COLO829 (cell line): ENCODE results near the gene FUNDC2.
A peak's percentile ranks its signal among the peaks of the same experiment; 100 is the strongest.

ENCODE experiments used
- DNase-seq: peaks from one replicate; pipeline ENCODE4 v3.0.0; 2012; ENCODE audit warnings: low spot score

The FUNDC2 gene

GRCh38 chrX:155023907-155024833 is 2.5 kb upstream of the FUNDC2 start:
- DNase-seq, result no peak

- no peak for DNase-seq
Observed at GRCh38 chrX:155026420-155026726, 271 bp upstream of the FUNDC2 start.

- DNase-seq, result no peak
Observed at GRCh38 chrX:155027509-155028066, 944 bp downstream of the FUNDC2 start.

- no peak for DNase-seq
Observed at GRCh38 chrX:155028129-155028528, 1.5 kb downstream of the FUNDC2 start.

- no peak for DNase-seq
Observed at GRCh38 chrX:155028877-155029291, 2.2 kb downstream of the FUNDC2 start.

- no peak for DNase-seq
Observed at GRCh38 chrX:155031657-155032056, 5.0 kb downstream of the FUNDC2 start.

GRCh38 chrX:155035688-155036087 is 9.0 kb downstream of the FUNDC2 start:
- DNase-seq, result no peak

- no peak for DNase-seq
Observed at GRCh38 chrX:155046129-155046810, 19.6 kb downstream of the FUNDC2 start.

- DNase-seq, result no peak
Observed at GRCh38 chrX:155046811-155047528, 20.3 kb downstream of the FUNDC2 start.

GRCh38 chrX:155048977-155049619 is 22.5 kb downstream of the FUNDC2 start:
- peak; percentile 53 for DNase-seq

- DNase-seq, result no peak
Observed at GRCh38 chrX:155052738-155053498, 26.3 kb downstream of the FUNDC2 start.

- no peak for DNase-seq
Observed at GRCh38 chrX:155053656-155054055, 27.0 kb downstream of the FUNDC2 start.

GRCh38 chrX:155054255-155054654 is 27.6 kb downstream of the FUNDC2 start:
- DNase-seq, result no peak

GRCh38 chrX:155055494-155055893 is 28.9 kb downstream of the FUNDC2 start:
- DNase-seq, result no peak

GRCh38 chrX:155056471-155056870 is 29.8 kb downstream of the FUNDC2 start:
- DNase-seq, result no peak

GRCh38 chrX:155056877-155057792 is 30.5 kb downstream of the FUNDC2 start:
- peak; percentile 74 for DNase-seq

GRCh38 chrX:155061760-155062159 is 35.1 kb downstream of the FUNDC2 start:
- no peak for DNase-seq

GRCh38 chrX:155065035-155065734 is 38.5 kb downstream of the FUNDC2 start:
- no peak for DNase-seq

GRCh38 chrX:155068165-155068564 is 41.5 kb downstream of the FUNDC2 start:
- DNase-seq, result peak; percentile 54
